ENCODE results near the gene MPDZ.

The MPDZ gene

GRCh38 chr9:13071921-13072320 lies 207.6 kb downstream of the MPDZ start:
- no peak for DNase-seq

GRCh38 chr9:13070612-13071595 lies 208.6 kb downstream of the MPDZ start:
- DNase-seq = peak in 1 of 2 experiments; percentile 14

DNA sequence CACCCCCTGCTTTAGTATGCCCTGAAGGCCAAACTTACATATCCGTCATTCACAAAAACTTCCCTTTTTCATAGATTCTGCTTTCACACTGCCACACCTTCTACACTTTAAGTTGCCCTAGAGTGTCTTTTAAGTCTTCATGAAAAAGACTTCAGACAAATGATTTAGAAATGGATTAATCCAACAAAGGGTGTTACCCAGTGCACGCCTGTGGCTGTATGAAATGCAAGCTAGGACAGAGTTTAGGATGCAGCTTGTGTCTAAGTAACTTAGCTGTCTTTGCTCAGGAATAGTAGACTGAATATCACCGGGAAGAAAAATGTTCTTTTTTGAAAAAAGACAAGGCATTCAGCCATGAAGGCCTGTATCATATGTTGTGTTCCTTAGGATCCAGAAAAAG lies 210.0 kb downstream of the MPDZ start:
- DNase-seq = no peak

DNA sequence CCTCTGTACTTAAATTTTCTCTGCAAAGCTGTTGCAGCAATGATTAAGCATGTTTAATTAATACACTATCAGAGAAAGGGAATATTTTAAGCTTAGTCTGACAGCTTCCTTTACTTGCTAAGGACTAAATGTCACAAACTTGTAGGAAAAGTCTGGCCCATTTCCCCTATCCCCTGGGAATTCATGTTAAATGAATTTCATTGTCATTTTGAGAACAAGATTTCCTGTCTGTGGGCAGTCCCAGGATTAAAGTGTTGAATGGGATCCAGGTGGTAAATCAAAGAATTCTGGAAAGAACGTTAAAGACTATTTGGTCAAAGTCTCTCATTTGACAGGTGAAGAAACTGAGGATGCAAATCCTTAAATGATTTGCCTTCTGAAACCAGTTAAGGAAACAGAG lies 214.8 kb downstream of the MPDZ start:
- peak in 1 of 2 experiments; percentile 11 for DNase-seq

DNA sequence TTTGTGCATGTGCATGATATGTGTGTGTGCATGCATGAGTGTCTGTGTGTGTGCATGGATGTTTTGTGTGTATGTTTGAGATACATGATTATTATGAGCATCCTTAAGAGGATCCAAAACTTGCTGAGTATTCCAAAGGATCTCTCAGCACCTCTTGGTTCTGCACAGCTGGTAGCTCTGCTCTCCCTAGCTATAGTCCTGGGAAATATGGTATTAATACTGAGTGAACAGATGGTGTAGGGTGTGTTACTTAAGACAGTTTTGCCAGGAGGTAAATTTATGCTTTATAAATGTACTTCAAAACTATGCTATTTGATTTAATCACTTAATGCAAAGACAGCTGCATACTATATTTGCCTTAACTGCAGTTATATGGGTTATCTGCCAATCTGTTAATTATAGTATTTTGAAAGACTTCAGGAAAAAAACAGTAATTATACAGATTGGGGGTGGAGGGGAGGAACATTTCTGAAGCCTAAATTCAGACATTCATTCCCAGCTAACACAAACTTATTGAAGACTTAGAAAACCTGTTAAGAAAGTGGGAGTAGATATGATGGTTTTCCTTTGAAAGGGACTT lies 215.5 kb downstream of the MPDZ start:
- DNase-seq = peak; percentile 84 to 97

DNA sequence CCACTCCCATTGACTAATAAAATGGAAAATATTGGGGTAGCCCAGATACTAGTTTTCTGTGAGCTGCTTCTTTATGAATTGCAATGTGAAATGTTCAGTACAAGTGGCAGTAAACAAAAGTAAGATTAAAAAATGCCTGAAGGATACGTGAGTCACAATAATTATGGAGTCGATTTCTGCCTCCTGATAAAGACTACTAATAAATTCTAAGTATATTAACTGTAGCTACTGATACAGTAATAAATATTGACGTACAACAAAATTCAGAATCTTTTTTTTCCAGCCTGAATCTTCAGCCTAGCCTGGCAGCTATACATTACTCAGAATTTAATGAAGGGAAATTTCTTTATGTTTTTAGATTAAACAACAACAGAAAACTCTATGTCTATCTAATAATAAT lies 218.1 kb downstream of the MPDZ start:
- no peak for DNase-seq
